Natural killer cell treated with Interleukin-12 subunit alpha and Interleukin-12 subunit beta and Interleukin-15 and Interleukin-18, amount 100 ng/mL, for 72 hours (primary cell): Measurements from ENCODE around the gene SPACA7. TPM values are rescaled to one million over a fixed set of nuclear protein-coding genes. Genes with fewer than 3 reads are reported as not detected.
"Not testable (repeated sequence)": the region's sequence is repeated elsewhere in the genome, so short reads cannot be mapped to it uniquely, and the experiment has no call there.

Source experiments
- ATAC-seq, 2 donors: fragments of 150-1000 bp; cut with Tn5 transposase in 1 of 2; sonication (Bioruptor Pico), chemical (Tn5 transposase) in 1 of 2; 2 replicates each; pipeline ENCODE4 v1.10.0; 2021
- DNase-seq: peaks from one replicate; pipeline ENCODE4 v3.0.0; 2022; ENCODE audit warnings: low spot score
- H3K27ac Mint-ChIP-seq, 2 donors: 1 replicate in 1 of 2; 2 replicates in 1 of 2; pipeline ENCODE4 v1.8.0; 2022; ENCODE audit warnings: mixed read lengths in 2 of 2, mild to moderate bottlenecking in 1 of 2, moderate library complexity in 1 of 2
- H3K27me3 Mint-ChIP-seq, 2 donors: 1 replicate in 1 of 2; 2 replicates in 1 of 2; pipeline ENCODE4 v1.8.0; 2022; ENCODE audit warnings: mixed read lengths in 2 of 2
- H3K36me3 Mint-ChIP-seq: one replicate; pipeline ENCODE4 v1.8.0; 2022; ENCODE audit warnings: mixed read lengths
- H3K4me1 Mint-ChIP-seq, 2 donors: 1 replicate in 1 of 2; 2 replicates in 1 of 2; pipeline ENCODE4 v1.8.0; 2022; ENCODE audit warnings: low read depth in 2 of 2, mixed read lengths in 2 of 2, mild to moderate bottlenecking in 1 of 2
- H3K4me3 Mint-ChIP-seq: one replicate; pipeline ENCODE4 v1.8.0; 2022; ENCODE audit warnings: mixed read lengths
- H3K9me3 Mint-ChIP-seq: 2 replicates; pipeline ENCODE4 v1.8.0; 2022; ENCODE audit warnings: mixed read lengths
- total RNA-seq, 2 donors: library from RNA; stranded (reverse); gene quantifications; one replicate each; pipeline ENCODE4 v1.2.3, GENCODE V29; 2022

SPACA7 gene
- total RNA-seq, 2 donors from 2014 or later: not detected

DNA sequence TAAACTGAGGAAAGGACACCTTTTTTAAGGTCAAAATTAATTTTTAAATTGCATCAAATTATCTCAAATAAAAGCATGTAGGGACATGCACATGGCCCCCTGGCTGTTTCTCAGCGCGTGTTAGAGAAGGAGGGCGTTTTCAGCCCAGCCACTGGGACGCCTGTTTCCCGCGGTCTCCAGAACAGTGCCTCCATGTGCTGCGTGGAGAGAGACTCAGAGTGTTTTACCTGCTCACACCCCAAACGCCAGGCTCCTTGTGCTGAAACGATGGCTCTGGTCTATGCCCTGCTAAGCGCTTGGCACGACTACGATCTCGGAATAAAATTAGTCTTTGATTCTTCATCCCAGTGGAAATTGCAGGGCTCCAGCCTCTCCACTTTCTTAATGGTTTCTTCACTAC, 20.0 kb upstream of the SPACA7 start:
- Mint-ChIP-seq H3K9me3 (peaks cover 8% of the 10 kb centered on the region), H3K27ac (no peak overlapping the region), H3K36me3 (no peaks in the 10 kb centered on the region), H3K4me1 (no peaks in the 10 kb centered on the region), H3K27me3 (peaks cover 5 to 7% of the 10 kb centered on the region in 2 donors), H3K4me3 (no peak overlapping the region)
- no peak for ATAC-seq
- DNase-seq: no peak

GRCh38 chr13:112358156-112358555, 18.0 kb upstream of the SPACA7 start:
- H3K9me3 Mint-ChIP-seq: peaks cover 8% of the 10 kb centered on the region
- peak in 1 of 2 donors; percentile 37 for ATAC-seq

GRCh38 chr13:112362021-112362420, 14.1 kb upstream of the SPACA7 start:
- Mint-ChIP-seq H3K4me1 (no peaks in the 10 kb centered on the region), H3K4me3 (no peak overlapping the region), H3K27me3 (peaks cover 2 to 7% of the 10 kb centered on the region in 2 donors), H3K9me3 (peaks cover 8% of the 10 kb centered on the region), H3K36me3 (no peaks in the 10 kb centered on the region), H3K27ac (no peak overlapping the region)
- ATAC-seq: no peak
- no peak for DNase-seq

More at GRCh38 chr13:112358156-112358555, 18.0 kb upstream of the SPACA7 start:
- no peak for DNase-seq
- Mint-ChIP-seq H3K27ac (no peak overlapping the region), H3K4me3 (no peak overlapping the region), H3K27me3 (peaks cover 2 to 3% of the 10 kb centered on the region in 2 donors), H3K36me3 (no peaks in the 10 kb centered on the region), H3K4me1 (no peaks in the 10 kb centered on the region)

- peak in 1 of 2 donors; percentile 20 for ATAC-seq
Observed at GRCh38 chr13:112363867-112364528, 12.2 kb upstream of the SPACA7 start.

DNA sequence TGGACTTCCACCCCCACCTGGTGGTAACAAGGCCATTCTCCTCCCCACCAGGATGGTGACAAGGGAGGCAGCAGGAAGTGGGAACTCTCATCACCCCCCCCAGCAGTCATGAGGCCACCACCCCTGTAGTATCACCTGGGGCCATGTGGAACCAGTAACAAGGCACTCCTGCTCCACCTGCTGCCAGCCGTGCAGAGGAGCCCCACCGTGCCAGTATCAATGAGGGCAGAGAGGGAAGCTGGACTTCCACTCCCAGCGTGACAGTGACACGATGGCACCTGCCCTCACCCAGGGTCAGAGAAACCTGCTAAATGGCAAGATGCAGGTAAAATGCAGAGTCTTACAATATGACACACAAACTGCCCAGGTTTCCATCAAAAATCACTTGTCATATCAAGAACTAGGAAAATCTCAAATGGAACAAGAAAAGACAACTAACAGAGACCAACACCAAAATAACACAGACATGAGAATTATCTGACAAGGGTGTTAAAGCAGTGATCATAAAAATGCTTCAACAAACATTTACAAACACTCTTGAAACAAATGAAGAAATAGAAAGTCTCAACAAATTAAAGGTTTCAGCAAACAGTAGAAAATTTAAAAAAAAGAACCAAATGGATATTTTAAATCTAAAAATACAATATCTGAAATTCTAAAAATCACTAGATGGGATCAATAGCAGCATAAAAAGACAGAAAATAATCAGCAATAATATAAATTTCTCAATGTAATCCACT, 9.1 kb upstream of the SPACA7 start:
- peaks cover 7 to 8% of the 10 kb centered on the region in 2 donors for H3K27me3 Mint-ChIP-seq
- ATAC-seq: no peak
- peaks cover 6% of the 10 kb centered on the region for H3K9me3 Mint-ChIP-seq
- peaks cover 4% of the 10 kb centered on the region for H3K36me3 Mint-ChIP-seq
- no peaks in the 10 kb centered on the region for H3K4me1 Mint-ChIP-seq
- no peak overlapping the region for H3K4me3 Mint-ChIP-seq
- DNase-seq: no peak
- no peak overlapping the region for H3K27ac Mint-ChIP-seq

More at GRCh38 chr13:112363867-112364528, 12.2 kb upstream of the SPACA7 start:
- no peak for DNase-seq
- Mint-ChIP-seq H3K4me1 (no peaks in the 10 kb centered on the region), H3K36me3 (peaks cover 4% of the 10 kb centered on the region), H3K9me3 (peaks cover 6% of the 10 kb centered on the region), H3K4me3 (no peak overlapping the region), H3K27me3 (peaks cover 2 to 7% of the 10 kb centered on the region in 2 donors), H3K27ac (no peak overlapping the region)

DNA sequence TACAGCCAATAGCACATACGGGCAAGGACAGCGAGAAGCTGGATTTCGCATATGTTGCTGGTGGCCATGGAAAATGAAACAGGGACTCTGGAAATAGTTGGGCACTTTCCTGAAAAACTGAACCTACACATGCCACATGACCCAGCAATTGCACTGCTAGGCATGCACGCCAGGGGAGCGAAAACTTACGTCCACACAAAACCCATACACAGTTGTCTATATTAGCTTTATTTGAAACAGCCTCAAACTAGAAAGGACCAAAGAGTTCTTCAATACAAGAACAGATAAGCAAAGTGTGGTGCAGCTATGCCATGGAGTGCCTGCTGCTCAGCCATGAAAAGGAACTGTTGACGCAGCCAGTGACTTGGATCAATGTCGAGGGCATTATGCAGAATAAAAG, 7.3 kb upstream of the SPACA7 start:
- peaks cover 4% of the 10 kb centered on the region for H3K36me3 Mint-ChIP-seq

GRCh38 chr13:112370311-112370710, 5.8 kb upstream of the SPACA7 start:
- no peak for ATAC-seq
- Mint-ChIP-seq H3K4me3 (no peak overlapping the region), H3K27me3 (peaks cover 0 to 6% of the 10 kb centered on the region in 2 donors), H3K4me1 (no peaks in the 10 kb centered on the region), H3K9me3 (peaks cover 6% of the 10 kb centered on the region), H3K36me3 (peaks cover 4% of the 10 kb centered on the region), H3K27ac (no peak overlapping the region)
- no peak for DNase-seq

More for the DNA sequence above, 7.3 kb upstream of the SPACA7 start:
- H3K9me3 Mint-ChIP-seq: peaks cover 6% of the 10 kb centered on the region
- ATAC-seq: no peak
- no peak for DNase-seq
- H3K27ac Mint-ChIP-seq: no peak overlapping the region
- H3K4me3 Mint-ChIP-seq: no peak overlapping the region
- peaks cover 0 to 6% of the 10 kb centered on the region in 2 donors for H3K27me3 Mint-ChIP-seq
- H3K4me1 Mint-ChIP-seq: no peaks in the 10 kb centered on the region

DNA sequence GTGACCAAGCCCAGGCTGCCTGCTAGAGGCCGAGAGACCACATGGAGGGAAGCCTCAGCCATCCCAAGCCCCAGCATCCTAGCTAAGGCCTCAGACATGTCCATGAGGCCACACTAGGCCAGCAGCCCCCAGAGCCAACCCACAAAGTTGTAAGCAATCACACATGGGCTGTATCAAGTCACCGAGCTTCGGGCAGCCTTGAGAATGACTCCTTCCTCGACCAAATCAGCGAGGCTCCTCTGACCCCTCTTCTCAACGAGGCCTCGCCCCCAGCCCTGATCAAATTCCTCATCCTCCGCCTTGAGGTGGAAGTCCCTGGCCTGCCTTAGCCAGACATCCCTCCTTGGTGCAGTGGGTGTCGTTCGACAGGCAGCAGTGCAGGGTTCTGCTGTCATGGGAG, 1.9 kb upstream of the SPACA7 start:
- no peak overlapping the region for H3K4me3 Mint-ChIP-seq
- H3K9me3 Mint-ChIP-seq: peaks cover 4% of the 10 kb centered on the region
- H3K36me3 Mint-ChIP-seq: no peaks in the 10 kb centered on the region
- ATAC-seq (no peak), DNase-seq (no peak)
- no peaks in the 10 kb centered on the region for H3K4me1 Mint-ChIP-seq
- peaks cover 12 to 13% of the 10 kb centered on the region in 2 donors for H3K27me3 Mint-ChIP-seq
- H3K27ac Mint-ChIP-seq: no peak overlapping the region

DNA sequence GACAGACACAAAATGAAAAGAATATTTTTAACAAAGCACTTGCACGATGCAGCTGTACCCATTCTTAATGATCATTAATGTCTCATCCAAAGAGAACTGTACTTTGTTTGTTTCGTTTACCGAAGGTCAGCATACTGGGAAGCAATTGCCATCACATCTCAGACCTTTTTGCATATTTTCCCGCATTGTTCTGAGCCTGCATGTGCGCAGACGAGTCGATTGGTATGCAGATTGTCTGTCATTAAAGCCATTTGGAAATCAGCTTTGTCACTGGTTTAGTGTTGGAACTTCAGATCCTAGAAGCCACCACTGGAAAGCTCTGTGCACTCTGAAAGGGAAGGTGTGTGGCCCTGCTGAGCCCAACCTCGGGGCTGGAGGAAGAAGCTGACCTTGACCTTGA, 15.6 kb downstream of the SPACA7 start:
- Mint-ChIP-seq H3K4me1 (no peaks in the 10 kb centered on the region), H3K27me3 (peaks cover 0 to 3% of the 10 kb centered on the region in 2 donors), H3K27ac (no peak overlapping the region), H3K36me3 (no peaks in the 10 kb centered on the region), H3K9me3 (no peaks in the 10 kb centered on the region), H3K4me3 (no peak overlapping the region)
- DNase-seq (no peak), ATAC-seq (no peak)

GRCh38 chr13:112392719-112393118, 16.6 kb downstream of the SPACA7 start:
- Mint-ChIP-seq H3K27me3 (peaks cover 0 to 3% of the 10 kb centered on the region in 2 donors), H3K9me3 (no peaks in the 10 kb centered on the region), H3K36me3 (no peaks in the 10 kb centered on the region), H3K4me1 (no peaks in the 10 kb centered on the region), H3K27ac (no peak overlapping the region), H3K4me3 (no peak overlapping the region)
- ATAC-seq (no peak), DNase-seq (no peak)

GRCh38 chr13:112395022-112395421, 18.9 kb downstream of the SPACA7 start:
- ATAC-seq, H3K4me1 Mint-ChIP-seq, DNase-seq, H3K9me3 Mint-ChIP-seq, H3K27ac Mint-ChIP-seq, H3K27me3 Mint-ChIP-seq, H3K4me3 Mint-ChIP-seq, H3K36me3 Mint-ChIP-seq: not testable (repeated sequence)

- not testable (repeated sequence) for H3K27me3 Mint-ChIP-seq, DNase-seq, H3K4me3 Mint-ChIP-seq, H3K27ac Mint-ChIP-seq, H3K36me3 Mint-ChIP-seq, ATAC-seq, H3K4me1 Mint-ChIP-seq, H3K9me3 Mint-ChIP-seq
Observed at GRCh38 chr13:112395941-112396340, 19.8 kb downstream of the SPACA7 start.

DNA sequence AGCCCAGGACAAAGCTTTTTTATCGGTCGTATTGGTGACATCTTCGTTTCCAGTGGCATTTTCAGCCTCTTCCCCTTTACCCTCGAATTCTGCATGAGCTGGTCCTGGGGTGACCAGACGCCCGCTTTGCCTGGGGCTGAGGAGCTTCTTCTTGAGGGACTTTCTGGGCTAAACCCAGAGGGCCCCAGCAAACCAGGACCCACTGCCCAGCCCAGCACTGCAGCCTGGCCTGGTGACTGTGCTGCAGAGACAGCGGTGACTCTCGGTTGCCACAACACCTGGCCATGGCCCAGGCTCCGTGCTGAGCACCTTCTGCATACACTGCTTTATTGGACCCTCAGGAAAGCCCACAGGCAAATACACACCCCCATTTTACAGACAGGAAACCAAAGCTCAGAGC, 21.0 kb downstream of the SPACA7 start:
- Mint-ChIP-seq H3K27me3 (peaks cover 6 to 12% of the 10 kb centered on the region in 2 donors), H3K9me3 (no peaks in the 10 kb centered on the region), H3K4me1 (no peaks in the 10 kb centered on the region), H3K36me3 (no peaks in the 10 kb centered on the region), H3K27ac (no peak overlapping the region), H3K4me3 (no peak overlapping the region)
- ATAC-seq (no peak), DNase-seq (no peak)

DNA sequence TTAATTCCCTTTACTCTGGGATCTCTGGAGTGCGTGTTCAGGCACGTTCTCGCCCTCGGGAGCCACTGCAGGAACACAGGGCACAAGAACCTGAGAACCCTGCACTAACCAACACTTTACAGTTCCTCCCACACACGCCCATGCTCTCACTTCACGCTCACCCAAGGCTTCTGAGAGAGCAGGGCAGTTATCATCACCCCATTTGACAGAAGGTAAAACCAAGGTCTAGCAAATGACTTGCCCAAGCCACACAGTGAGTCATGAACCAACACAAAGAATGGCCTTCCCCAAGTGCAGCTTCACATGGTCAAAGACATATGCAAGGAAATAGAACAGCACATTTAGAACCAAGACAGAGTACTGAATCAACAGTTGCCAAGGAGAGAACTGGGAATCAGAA, 22.2 kb downstream of the SPACA7 start:
- not testable (repeated sequence) for H3K4me3 Mint-ChIP-seq
- peak in 1 of 2 donors; percentile 37 for ATAC-seq

More for the DNA sequence above, 22.2 kb downstream of the SPACA7 start:
- not testable (repeated sequence) for H3K36me3 Mint-ChIP-seq, H3K9me3 Mint-ChIP-seq, H3K27ac Mint-ChIP-seq, H3K4me1 Mint-ChIP-seq, DNase-seq
- peaks cover 7 to 21% of the 10 kb centered on the region in 2 donors for H3K27me3 Mint-ChIP-seq
